ENCODE results near the gene ZDHHC11.
"Not testable (repeated sequence)": the region's sequence is repeated elsewhere in the genome, so short reads cannot be mapped to it uniquely, and the experiment has no call there.

The ZDHHC11 gene

DNA sequence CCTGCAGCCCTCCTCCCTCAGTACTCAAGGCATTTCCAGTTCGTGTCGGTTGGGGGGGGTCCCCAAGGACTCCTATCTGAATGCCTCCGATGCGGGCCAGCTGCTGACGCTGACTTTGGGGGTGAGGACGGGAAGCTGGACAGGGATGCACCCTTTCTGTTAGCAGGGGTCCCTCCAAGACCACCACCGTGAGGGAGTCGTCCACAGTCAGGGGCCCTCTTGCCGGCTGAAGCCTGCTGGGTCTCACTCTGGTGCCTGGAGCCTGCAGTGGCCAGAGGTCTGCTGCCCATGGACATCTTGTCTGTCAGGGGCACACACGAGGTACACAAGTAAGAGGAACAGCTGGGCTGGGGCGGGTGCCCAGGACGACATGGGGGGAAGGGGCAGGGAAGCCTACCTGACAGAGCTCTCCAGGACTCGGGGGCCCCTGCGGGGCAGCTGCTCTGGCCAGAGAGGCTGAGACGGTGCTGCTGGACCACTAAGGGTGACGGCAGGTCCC, 9.1 kb upstream of the ZDHHC11 start:
- no peak for DNase-seq (ENCODE audit: low spot score)

DNA sequence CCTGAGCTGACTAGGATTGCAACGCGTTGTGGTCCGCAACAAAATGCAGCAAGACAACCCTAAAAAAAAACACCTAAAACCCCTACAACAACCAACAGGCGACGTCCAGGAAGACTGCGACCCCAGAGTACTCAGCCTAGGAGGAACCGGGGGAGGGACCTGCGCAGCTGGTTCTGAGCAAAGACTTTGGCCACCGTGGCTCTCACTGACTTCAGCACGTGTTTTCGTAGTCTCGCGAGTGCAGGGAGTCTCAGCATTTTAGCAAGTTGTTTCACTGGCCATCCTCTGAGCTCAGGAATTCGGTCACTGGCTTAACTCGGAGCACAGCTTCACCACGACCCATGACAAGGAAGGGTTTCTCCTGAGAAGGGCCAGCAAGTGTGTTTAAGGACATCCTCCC, 8.6 kb upstream of the ZDHHC11 start:
- DNase-seq (ENCODE audit: low spot score): no peak

DNA sequence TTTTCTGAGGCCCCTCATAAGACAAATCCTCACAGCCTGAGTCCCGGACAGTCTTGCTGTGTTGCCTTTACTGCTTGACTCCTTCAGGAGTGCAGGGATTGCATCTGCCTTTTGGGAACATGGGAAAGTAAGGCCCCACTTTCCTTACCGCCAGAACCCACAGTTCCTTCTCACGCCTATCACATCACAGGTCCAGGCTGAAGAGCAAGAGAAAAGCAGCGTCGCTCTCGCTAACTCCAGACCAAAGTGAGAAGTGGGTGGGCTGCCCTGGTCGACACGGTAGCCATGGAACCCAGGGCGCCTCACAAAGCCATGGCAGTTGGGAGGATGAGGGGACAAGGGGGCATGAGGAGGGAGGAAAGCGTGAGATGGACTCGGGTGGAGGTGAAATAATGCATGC, 7.9 kb upstream of the ZDHHC11 start:
- no peak for DNase-seq (ENCODE audit: low spot score)

DNA sequence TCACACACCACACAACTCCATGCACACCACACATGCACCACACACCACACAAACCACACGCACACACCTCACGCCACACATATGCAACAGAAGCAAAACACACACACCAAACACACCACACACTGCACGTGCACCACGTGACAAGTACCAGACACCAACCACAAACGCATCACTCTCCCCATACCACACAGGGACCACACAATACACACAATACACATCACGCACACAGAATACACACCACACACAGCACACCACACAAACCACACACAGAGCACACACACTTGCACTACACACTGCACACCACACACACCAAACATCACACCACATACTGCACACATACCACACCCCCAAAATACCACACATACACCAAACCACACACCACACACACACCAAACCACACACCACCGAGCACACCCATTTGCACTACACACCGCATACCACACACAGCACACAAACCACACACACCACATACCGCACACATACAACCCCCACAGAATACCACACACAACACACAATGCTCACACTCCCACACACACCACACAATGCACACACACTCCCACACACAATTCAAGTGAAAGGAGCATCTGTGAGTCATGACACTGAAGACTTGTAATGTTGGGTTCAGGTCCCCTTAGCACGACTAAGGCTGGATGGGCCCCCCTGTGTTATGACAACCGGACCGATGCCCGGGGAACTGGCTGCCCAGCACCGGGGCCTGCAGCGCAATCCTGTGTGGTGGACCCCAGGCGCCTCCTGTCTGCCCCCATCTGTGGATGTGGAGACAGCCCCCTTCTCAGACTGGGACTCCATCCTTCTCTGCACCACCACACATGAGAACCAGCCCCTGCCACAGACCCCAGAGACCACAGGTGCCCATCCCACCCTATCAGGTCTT, 6.0 kb upstream of the ZDHHC11 start:
- DNase-seq (ENCODE audit: low spot score): no peak

DNA sequence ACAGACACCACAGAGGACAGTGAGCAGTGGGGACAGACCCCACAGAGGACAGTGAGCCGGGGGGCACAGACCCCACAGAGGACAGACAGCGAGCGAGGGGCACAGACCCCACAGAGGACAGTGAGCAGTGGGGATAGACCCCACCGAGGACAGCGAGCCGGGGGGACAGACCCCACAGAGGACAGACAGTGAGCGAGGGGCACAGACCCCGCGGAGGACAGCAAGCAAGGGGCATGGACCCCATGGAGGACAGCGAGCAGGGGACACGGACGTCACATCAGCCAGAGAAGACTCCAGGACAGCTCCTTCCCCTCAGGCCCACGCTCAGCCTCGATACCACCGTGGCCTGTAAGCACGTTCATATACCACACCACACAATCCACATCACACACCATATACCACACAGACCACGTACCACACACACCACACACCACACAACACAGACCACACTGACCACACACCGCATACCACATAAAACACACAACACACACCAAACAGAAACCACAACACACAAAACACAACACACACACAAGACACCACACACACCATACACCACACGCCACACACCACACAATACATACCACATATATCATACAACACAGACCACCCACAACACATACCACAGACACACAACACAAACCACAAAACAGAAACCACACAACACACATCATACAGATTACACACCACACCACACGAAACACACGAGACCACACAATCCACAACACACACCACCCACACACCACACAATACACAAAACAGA, 5.2 kb upstream of the ZDHHC11 start:
- DNase-seq (ENCODE audit: low spot score): no peak

DNA sequence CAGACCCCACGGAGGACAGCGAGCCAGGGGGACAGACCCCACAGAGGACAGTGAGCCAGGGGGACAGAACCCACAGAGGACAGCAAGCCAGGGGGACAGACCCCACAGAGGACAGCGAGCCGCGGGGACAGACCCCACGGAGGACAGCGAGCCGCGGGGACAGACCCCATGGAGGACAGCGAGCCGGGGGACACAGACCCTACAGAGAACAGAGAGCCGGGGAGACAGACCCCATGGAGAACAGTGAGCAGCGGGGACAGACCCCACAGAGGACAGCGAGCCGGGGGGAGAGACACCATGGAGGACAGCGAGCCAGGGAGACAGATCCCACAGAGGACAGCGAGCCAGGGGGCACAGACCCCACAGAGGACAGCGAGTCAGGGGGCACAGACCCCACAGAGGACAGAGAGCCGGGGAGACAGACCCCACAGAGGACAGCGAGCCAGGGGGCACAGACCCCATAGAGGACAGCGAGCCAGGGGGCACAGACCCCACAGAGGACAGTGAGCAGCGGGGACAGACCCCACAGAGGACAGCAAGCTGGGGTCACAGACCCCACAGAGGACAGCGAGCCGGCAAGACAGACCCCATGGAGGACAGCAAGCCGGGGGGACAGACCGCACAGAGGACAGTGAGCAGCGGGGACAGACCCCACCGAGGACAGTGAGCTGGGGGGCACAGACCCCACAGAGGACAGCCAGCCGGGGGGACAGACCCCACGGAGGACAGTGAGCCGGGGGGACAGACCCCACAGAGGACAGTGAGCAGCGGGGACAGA, 4.4 kb upstream of the ZDHHC11 start:
- no peak for DNase-seq (ENCODE audit: low spot score)

DNA sequence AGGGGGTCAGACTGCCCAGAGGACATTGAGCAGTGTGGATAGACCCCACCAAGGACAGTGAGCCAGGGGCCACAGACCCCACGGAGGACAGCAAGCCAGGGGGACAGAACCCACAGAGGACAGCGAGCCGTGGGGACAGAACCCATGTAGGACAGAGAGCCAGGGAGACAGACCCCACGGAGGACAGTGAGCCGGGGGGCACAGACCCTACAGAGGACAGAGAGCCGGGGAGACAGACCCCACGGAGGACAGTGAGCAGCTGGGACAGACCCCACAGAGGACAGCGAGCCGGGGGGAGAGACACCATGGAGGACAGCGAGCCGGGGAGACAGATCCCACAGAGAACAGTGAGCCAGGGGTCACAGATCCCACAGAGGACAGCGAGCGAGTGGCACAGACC, 3.4 kb upstream of the ZDHHC11 start:
- no peak for DNase-seq (ENCODE audit: low spot score)

DNA sequence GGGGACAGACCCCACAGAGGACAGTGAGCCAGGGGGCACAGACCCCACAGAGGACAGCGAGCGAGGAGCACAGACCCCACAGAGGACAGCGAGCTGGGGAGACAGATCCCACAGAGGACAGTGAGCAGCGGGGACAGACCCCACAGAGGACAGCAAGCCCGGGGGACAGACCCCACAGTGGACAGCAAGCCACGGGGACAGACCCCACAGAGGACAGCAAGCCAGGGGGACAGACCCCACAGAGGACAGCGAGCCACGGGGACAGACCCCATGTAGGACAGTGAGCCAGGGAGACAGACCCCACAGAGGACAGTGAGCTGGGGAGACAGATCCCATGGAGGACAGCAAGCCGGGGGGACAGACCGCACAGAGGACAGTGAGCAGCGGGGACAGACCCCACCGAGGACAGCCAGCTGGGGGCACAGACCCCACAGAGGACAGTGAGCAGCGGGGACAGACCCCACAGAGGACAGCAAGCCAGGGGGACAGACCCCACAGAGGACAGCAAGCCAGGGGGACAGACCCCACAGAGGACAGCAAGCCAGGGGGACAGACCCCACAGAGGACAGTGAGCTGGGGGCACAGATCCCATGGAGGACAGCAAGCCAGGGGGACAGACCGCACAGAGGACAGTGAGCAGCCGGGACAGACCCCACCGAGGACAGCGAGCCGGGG, 2.8 kb upstream of the ZDHHC11 start:
- not testable (repeated sequence) for DNase-seq (ENCODE audit: low spot score)

DNA sequence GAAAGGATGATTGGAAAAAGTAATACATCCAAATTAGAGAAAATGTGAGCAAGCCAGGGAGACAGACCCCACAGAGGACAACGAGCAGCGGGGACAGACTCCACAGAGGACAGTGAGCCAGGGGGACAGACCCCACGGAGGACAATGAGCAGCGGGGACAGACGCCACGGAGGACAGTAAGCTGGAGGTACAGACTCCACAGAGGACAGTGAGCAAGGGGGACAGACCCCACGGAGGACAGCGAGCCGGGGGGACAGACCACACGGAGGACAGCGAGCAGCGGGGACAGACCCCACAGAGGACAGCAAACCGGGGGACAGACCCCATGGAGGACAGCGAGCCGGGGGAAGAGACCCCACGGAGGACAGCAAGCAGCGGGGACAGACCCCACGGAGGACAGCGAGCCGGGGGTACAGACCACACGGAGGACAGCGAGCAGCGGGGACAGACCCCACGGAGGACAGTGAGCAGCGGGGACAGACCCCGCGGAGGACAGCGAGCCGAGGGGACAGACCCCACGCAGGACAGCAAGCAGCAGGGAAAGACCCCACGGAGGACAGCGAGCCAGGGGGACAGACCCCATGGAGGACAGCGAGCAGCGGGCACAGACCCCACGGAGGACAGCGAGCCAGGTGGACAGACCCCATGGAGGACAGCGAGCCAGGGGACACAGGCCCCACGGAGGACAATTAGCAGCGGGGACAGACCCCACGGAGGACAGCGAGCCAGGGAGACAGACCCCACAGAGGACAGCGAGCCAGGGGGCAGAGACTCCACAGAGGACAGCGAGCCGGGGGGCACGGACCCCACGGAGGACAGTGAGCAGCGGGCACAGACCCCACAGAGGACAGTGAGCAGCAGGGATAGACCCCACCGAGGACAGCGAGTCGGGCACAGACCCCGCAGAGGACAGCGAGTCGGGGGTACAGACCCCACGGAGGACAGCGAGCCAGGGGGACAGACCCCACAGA, 1.9 kb upstream of the ZDHHC11 start:
- DNase-seq (ENCODE audit: low spot score): no peak

DNA sequence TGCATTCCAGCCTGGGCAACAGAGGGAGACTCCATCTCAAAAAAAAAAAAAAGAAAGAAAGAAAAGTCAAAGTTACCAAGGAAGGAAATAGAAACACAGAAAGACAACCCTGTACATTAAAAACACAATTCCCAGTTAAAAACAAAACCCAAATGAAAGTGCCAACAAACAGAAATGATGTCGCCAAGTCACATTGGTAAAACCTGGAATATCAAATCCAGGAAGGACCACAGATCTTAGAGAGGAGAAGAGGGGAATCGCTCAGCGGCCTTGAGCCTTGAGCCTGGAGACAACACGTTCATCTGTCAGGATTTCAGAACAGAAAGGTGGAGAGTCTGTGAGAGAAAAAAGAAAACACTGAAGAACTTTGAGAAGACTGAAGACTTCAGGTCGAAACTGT, 1.2 kb upstream of the ZDHHC11 start:
- no peak for DNase-seq (ENCODE audit: low spot score)

DNA sequence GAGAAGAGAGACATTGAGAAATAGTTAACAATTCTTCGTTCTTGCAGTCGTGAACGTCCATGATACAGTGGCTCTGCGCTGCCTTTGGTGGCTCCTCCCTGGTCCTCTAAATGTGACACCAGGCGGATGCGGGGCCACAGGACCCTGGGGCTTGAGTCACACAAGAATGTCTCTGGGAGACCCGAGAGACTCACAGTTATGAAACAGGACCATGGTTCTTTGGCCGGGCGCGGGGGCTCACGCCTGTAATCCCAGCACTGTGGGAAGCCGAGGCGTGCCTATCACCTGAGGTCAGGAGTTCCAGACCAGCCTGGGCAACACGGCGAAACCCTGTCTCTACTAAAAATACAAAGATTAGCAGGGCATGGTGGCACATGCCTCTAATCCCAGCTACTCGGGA, 767 bp upstream of the ZDHHC11 start:
- no peak for DNase-seq (ENCODE audit: low spot score)

DNA sequence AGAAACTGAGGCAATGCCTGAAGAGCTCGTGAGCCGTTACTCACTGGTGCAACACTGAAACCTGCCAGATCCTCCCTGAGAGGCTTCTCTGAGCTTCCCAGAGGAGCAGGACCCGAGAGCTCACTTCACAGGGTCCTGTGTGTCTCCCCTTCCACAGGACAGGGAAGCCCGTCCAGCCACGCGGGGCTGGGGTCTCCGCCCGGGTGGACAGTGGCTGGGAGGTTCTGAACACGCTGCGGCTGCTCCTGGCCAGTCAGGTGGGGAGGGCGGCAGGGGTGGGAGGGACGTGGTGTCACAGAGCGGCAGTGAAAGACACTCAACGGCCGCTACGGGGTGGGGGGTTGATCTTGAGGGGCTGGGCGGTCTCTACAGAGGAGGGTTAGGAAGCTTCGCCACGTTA, 290 bp upstream of the ZDHHC11 start:
- DNase-seq (ENCODE audit: low spot score): no peak

DNA sequence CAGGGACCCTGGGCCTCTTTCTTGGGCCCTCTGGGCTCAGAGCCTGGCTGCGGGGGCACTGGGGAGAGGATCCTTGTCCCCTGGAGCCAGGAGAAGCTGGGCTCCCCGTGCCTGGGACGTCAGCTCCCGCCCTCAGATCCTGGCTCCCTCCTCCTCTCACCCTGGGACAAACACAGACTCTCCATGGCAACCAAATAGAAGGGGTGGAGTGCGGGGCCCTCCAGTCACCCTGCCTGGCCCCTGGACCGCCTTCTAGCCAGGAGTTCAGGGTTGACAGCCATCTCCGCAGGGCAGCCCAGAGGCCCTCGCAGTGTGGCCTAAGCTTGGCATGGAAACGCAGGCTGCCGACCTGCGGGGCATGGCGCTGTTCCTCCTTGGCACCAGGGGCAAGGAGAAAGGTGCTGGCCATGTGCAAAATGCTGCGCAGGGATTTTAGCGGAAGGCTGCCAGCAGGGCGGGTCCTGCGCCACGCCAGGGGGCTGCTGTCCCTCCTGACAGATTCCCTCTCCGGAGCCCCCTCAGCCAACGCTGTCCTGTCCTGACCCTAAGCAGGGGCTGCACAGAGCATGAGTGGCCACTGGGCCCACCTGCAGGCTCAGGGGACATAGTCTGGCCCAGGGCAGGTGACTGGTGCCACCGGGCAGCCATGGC, 1.0 kb downstream of the ZDHHC11 start:
- DNase-seq (ENCODE audit: low spot score): no peak

DNA sequence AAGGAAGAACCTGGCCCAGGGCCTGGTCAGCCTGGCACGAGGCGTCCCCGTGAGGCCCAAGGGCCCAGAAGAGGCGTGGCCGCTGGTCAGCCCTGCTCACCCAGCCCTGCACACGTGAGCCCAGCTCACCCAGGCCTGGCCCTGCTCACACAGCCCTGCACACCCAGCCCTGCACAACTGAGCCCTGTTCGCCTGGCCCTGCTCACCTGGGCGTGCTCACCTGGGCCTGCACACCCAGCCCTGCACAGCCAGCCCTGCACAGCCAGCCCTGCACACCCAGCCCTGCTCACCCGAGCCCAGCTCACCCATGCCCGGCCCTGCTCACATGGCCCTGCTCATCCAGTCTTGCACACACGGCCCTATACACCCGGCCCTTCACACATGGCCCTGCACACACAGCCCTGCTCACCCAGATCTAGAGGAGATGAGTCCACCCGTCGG, 2.1 kb downstream of the ZDHHC11 start:
- no peak for DNase-seq (ENCODE audit: low spot score)

DNA sequence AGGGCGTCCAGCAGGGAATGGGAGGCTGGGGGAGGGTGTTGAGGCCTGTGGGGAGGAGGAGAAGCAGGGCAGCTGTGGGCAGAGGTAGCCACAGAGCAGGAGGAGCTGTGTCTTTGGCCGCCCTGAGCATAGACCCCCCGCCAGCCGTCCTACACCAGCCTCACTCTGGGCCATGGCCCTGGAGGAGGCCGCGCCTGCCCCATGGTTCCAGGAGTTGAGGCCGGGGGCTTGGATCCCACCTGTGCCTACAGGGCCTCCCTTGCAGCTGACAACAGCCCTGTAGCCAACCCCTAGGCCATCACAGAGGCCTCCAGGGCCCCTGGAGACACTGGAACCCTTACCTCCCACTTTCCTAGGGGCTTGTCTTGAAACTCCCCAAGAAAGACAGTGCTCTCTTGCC, 3.0 kb downstream of the ZDHHC11 start:
- DNase-seq (ENCODE audit: low spot score): not testable (repeated sequence)

DNA sequence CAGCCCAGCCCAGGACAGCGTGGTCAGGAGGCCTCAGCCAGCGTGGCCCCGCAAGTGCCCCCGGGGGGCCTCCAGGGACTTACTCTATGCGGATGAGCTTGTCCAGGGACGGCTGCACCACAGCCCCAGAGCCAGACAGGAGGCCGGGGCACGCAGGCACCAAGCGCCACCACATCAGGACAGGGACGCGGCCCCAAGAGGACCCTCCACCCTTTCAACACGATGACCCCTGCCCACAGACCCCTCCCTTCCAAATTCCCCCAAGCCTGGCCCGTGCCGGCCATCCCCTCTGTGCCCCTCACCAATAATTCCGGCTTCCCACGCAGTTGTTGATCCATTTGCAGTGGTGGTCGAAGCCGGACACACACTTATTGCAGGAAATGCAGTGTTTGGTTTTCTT, 3.6 kb downstream of the ZDHHC11 start:
- not testable (repeated sequence) for DNase-seq (ENCODE audit: low spot score)

DNA sequence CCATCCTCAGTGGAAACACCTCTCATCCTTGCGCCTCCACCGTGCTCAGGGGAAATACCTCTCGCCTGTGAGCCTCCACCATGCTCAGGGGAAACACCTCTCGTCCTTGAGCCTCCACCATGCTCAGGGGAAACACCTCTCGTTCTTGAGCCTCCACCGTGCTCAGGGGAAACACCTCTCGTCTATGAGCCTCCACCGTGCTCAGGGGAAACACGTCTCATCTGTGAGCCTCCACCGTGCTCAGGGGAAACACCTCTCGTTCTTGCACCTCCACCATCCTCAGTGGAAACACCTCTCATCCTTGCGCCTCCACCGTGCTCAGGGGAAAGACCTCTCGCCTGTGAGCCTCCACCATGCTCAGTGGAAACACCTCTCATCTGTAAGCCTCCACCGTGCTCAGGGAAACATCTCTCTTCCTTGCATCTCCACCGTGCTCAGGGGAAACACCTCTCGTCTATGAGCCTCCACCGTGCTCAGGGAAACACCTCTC, 4.1 kb downstream of the ZDHHC11 start:
- DNase-seq (ENCODE audit: low spot score): not testable (repeated sequence)

DNA sequence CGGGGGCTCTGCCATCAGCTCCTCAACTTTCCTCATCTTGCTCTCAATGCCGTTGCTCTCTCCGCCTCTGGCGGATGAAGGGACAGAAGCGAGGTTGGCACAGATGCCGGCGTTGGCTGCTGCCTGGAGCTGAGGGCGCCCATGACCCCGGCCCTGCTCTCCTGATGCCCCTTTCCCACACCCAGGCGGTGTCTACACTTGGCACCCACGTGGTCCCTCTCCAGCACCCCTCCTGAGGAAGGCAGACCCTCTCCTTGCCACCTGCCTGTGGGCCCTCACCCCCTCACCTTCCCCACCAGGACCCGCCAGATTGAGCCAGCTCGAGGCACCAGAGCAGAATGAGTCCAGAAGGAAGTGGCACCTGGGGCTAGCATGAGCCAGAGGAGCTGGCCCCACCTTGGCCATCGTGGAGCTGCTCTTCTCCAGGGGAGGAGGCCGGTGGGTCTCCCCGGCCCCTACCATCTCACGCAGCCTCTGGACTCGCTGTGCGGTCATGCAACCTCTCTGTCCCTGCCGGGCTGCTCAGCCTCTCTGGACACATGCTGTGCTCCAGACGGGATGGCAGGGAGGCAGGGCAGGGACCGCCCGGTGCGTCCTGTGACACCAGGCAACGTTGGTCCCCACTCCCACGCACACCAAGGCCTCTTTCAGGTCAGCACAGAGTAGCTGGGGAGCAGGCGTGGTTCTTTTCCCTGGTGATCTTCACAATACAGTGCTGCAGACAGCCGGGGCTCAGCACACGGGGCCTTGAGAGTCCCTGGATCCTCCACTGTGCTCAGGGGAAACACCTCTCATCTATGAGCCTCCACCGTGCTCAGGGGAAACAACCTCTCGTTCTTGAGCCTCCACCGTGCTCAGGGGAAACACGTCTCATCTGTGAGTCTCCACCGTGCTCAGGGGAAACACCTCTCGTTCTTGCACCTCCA, 4.8 kb downstream of the ZDHHC11 start:
- DNase-seq (ENCODE audit: low spot score): not testable (repeated sequence)

All from kidney capillary endothelial cell (primary cell).